Femur (tissue), 1 donor: ENCODE results near the gene XRCC1.
A peak's percentile ranks its signal among the peaks of the same experiment; 100 is the strongest.
"Not testable (repeated sequence)": the region's sequence is repeated elsewhere in the genome, so short reads cannot be mapped to it uniquely, and the experiment has no call there.

Experiments
- DNase-seq: peaks from one replicate; pipeline ENCODE4 v3.0.0-alpha.2; 2017

XRCC1 gene

GRCh38 chr19:43541920-43542650 is 33.2 kb downstream of the XRCC1 start:
- DNase-seq = no peak

- DNase-seq = no peak
Observed at GRCh38 chr19:43540381-43540780, 34.9 kb downstream of the XRCC1 start.

- no peak for DNase-seq
Observed at GRCh38 chr19:43538922-43539321, 36.4 kb downstream of the XRCC1 start.

- peak; percentile 86 for DNase-seq
Observed at GRCh38 chr19:43534816-43535761, 40.2 kb downstream of the XRCC1 start.

GRCh38 chr19:43534305-43534815 is 41.0 kb downstream of the XRCC1 start:
- no peak for DNase-seq

GRCh38 chr19:43533546-43534304 is 41.6 kb downstream of the XRCC1 start:
- DNase-seq = peak; percentile 99

- DNase-seq = peak; percentile 99
Observed at GRCh38 chr19:43532962-43533545, 42.3 kb downstream of the XRCC1 start, which contains the start of gene ZNF575. ZNF575 (plus strand) TSS chr19:43533188; CDS start chr19:43534423, 1,235 bp downstream.

GRCh38 chr19:43532571-43532961 is 42.8 kb downstream of the XRCC1 start:
- DNase-seq = no peak

GRCh38 chr19:43527860-43528622 is 47.3 kb downstream of the XRCC1 start:
- DNase-seq = no peak

GRCh38 chr19:43526884-43527859 is 48.2 kb downstream of the XRCC1 start, which contains the start of gene ETHE1:
ETHE1 (minus strand) TSS chr19:43527201; CDS start chr19:43527177, 24 bp downstream.
- DNase-seq = peak; percentile 87

GRCh38 chr19:43525836-43526771 is 49.2 kb downstream of the XRCC1 start:
- peak; percentile 44 for DNase-seq

GRCh38 chr19:43524922-43525835 is 50.1 kb downstream of the XRCC1 start:
- peak; percentile 55 for DNase-seq

GRCh38 chr19:43523696-43524095 is 51.6 kb downstream of the XRCC1 start:
- DNase-seq = not testable (repeated sequence)

- DNase-seq = no peak
Observed at GRCh38 chr19:43522929-43523328, 52.4 kb downstream of the XRCC1 start.

GRCh38 chr19:43519436-43520088 is 55.8 kb downstream of the XRCC1 start:
- DNase-seq = peak; percentile 88

- DNase-seq = no peak
Observed at GRCh38 chr19:43518051-43518450, 57.3 kb downstream of the XRCC1 start.

GRCh38 chr19:43512399-43512798 is 62.9 kb downstream of the XRCC1 start:
- not testable (repeated sequence) for DNase-seq
